Measurements from ENCODE around the gene ACSL6.

The ACSL6 gene

DNA sequence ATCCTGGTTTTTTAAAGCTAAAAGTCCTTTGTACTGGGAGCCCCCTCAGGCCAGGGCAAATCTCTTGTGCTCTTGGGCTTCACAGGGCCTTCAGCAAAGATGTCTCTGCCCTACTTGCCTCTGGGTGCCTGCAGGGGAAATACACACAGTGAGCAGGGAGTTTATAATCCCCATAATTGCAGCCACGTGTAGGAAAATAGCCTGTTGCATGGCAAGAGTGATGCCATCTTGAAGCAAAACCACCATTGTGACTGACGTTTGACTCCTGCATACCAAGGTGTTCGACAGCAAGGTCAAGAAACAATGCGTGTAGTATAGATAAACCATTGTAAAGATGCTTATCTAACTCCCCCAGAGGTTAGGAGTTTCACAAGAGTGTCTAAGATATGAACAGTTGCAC lies 37.6 kb upstream of the ACSL6 start:
- DNase-seq: no peak

GRCh38 chr5:132046880-132047299 lies 35.4 kb upstream of the ACSL6 start:
- DNase-seq: no peak

DNA sequence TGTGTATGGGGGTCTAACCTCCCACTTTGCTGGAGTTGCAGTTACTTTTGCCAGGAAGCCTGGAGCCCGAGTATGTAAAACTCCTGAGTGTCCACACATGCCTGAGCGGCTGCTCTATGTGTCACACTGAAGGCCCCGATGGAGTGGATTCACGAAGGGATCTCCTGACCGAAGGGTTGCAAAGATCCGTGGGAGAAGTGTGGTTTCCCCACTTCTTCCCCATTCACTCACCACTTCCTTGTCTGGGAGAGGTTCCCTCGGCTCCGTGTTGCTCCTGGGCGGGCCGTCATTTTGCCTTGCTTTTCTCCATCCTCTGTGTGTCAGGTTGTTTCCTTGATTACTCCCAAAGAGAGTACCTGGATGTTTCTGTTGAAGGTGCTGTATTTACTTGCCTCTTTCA lies 32.7 kb upstream of the ACSL6 start:
- DNase-seq: peak; percentile 85 to 93 (median 92)

GRCh38 chr5:132037353-132037752 lies 25.9 kb upstream of the ACSL6 start:
- no peak for DNase-seq

DNA sequence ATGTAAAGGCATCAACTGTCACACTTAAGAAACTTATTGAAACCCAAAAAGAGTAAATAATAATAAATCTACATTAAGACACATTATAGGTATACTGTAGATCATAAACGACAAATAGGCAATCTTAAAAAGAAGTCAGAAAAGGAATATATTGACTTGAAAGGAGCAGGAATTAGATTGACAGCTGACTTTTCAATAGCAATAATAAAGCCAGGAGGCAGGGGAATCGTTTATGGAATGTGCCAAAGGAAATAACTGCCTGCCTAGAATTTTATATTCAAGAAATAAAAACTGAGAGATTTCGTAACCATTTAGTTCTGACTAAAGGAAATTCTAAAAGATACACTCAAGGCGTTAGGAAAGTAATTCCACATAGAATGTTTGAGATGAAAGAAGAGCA lies 21.7 kb upstream of the ACSL6 start:
- DNase-seq: no peak

- no peak for DNase-seq
Observed at GRCh38 chr5:132032196-132032595, 20.7 kb upstream of the ACSL6 start.

DNA sequence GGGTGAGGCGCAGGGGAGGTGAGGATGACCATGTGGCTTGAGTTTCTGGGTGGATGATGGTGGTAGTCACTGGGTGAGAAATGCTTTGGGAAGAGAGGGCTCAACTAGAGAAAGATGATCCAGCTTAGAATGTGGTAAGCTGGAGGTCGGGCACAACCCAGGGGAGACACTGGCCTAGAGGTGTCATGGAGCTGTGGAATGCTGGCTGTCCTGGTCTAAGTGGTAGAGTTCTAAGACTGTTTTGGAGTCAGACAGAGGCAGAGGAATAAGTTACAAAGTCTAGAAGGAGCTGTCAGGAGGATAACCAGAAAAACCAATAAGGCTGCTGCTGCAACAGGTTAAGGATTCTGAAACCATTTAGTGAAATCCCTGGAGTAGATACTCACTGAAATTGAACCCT lies 19.2 kb upstream of the ACSL6 start:
- DNase-seq: no peak

DNA sequence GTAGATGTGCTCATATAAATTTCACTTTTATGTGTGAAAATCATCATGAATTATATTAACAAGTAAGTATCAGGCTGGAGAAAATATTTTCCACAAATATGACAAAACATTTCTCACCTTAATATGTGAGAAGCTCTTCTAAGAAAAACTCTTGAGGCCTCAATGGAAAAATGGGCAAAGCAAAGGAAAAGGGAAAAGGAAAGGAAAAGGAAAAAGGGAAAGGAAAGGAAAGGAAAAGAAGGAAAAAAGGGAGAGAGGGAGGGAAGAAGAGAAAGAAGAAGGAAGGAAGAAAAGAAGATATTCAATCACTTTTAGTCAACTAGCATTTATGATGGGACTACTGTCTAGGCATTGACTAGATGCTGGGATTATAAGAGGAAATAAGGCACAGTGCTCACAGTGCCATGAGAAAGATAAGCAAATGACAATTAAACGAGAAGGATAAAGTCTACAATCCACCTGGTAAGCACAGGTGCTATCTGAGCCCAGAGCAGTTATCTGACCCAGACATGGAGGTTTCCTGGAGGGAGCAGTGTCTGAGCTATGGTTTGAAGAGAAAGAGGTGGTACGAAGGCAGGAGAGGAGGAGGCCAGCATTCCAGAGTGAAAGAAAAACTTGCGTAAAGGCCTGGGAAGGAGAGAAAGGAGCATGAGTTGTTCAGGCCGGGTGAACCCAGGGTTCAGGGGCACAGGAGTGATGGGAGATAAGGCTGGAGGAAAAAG lies 18.3 kb upstream of the ACSL6 start:
- DNase-seq: no peak

DNA sequence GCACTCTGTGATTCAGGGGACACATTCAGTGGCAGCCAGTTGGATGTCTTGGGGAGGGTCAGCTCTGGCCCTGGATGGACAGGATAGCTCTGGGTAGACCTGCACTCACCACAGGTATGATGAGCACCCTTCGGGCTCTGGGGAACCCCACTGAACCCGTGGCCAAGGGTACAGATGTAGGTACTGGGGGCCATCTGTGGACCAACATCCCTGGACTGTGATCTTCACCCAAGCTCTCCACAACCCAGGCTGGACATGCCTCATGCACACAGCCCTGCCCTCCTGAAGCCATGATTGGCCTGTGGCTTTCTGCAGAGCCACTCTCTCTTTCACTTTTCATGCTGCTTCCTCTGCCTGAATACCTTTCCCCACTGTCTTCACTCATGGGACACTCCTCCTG lies 15.6 kb upstream of the ACSL6 start:
- DNase-seq: no peak

GRCh38 chr5:132026516-132027008 lies 15.1 kb upstream of the ACSL6 start:
- no peak for DNase-seq

GRCh38 chr5:132025403-132025971 lies 14.0 kb upstream of the ACSL6 start:
- no peak for DNase-seq

- DNase-seq: no peak
Observed at GRCh38 chr5:132024789-132025402, 13.4 kb upstream of the ACSL6 start.

GRCh38 chr5:132024117-132024435 lies 12.6 kb upstream of the ACSL6 start:
- no peak for DNase-seq

- no peak for DNase-seq
Observed at GRCh38 chr5:132023258-132024116, 12.0 kb upstream of the ACSL6 start.

DNA sequence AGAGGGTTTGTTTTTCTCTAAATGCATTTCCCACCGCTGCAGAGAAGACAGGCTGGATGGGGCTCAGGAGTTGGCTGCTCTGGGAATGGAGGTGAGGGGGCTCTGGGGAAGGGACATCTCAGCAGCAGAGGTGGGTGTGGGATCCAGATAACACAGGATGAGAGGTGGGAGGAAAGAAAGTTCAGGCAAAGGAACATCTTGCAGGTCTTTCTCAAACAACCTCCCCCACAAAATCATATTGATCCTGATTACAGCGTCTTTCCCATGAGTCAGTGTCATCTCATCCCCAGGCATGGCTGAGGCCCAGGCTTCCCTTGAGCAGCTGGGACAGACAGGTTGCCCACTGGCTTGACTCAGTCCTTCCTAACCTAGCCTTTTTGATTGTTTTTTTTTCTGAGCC lies 11.3 kb upstream of the ACSL6 start:
- DNase-seq: peak in 2 of 4 experiments; percentile 23 to 24

- DNase-seq: no peak
Observed at GRCh38 chr5:132021654-132022053, 10.2 kb upstream of the ACSL6 start.

DNA sequence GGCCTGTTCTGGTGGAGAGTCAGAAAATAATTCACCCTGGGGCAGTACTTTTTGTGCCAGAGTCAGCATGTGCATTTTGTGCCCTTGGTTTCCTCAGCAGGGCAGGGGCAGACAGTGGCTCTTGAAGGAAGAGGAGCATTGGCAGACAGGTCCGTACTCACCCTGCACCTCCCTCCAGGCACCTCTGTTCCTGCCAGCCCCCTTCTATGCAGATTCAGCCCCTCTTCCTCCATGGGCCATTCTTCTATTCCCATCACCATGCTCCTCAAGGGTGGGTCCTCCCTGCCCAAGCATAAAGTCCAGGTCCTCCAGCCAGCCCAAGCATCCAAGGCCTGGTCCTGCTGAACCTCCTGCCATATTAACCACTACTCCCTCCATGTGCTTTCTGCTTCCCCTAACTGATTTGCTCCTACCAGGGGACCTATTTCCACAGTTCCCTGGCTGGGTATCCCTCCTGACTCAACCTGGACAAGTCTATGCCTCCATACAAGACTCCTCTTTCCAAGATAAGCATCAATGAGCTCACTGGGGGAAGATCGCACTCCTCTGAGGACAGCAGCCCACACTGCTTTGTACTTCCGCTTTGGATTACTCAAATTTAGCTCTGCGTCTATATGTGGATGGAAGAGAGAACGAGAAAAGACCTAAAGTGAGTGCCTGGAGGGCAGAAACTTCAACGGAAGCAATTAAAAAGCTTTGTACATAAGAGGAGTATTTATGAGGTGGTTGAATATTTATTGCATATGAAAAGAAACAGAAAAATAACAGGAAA lies 9.3 kb upstream of the ACSL6 start:
- DNase-seq: no peak

DNA sequence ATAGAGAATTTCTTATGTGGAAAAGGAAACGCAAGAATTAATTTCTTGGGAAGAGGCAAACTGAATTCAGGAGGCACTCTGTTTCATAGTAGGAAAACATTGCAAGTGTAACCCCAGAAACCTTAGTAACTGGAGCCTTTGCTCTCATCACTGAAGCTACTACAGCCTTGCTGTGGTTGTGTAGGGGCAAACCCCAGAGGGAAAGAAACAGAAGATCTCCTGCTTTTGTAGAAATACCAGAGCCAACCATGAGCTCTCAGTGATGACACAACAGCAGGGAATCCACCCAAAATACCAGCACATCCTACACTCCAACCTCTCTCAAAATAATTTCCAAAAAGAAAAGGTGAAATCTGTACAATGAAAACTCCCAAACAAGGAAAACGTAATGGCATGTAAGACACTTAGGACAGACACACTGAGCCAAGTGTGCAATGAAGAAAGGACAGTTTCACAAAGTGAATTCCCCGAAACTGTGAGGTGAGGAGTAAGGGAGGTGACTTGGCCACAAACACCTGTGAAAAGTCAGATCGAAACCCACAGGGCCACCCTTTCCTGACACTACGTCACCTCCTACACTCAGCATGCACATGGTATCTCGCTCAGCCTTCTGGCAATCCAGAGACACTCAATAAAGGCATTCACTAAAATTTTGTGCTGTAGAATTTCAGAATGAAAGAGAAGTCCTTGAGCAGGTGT lies 8.5 kb upstream of the ACSL6 start:
- DNase-seq: no peak

DNA sequence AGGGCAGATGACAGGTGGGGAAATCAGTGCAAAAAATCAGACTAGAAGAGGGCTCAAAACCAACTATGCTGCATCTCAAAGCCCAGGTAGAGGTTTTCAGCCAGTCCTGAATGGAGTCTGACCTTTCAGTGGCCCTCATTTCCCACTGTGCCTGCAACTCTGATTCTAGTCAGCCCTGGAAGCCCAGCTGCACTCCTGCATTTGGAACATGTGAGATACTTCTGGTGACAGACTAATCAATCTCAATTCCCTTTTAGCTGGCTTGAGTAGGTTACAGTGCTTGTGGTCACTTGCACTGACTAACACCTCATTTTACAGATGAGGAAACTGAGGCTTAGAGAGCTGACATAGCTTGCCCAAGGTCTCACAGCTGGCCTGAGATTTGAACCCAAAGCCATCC lies 7.9 kb upstream of the ACSL6 start:
- DNase-seq: no peak

DNA sequence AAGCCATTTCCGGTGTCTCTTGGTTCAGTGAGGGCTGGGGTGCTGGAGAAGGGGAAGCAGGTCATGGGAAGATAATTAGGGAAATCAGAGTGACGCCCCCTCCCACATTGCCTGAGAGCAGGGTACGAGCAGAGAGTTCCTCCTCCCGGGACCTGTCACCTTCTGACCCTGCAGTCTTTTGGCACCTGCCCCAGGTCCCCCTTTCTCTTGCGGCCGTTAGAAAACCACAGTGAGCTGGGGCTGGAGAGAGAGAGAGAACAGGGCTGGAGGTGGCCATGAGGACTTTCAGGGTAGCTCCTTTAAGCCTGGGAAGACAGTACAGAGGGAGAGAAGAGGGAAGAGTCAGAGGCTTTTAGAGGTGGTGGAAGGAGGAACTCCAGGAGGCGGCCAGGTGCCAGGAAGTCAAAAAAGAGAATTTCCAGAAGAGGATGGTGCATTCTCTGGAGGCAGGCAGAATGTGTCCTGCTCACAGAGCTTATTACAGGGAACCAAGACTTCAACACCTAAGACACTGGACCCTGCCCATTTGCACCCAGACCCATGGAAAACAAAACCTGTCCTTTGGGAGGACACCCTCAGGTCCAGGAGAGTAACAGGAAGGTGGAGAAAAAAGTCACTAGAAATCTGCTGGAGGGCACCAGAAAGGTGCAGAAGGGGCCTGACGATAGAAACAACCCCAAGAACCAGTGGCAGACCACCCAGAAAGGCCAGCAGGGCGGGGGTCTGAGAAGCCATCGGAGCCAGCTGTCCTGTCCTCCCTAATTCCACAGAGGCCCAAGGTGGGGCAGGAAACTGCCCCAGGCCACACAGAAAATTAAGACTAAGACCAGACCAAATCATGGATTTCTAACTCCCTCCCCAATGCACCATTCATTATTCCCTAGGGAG lies 6.5 kb upstream of the ACSL6 start:
- peak in 2 of 4 experiments; percentile 20 to 28 for DNase-seq

DNA sequence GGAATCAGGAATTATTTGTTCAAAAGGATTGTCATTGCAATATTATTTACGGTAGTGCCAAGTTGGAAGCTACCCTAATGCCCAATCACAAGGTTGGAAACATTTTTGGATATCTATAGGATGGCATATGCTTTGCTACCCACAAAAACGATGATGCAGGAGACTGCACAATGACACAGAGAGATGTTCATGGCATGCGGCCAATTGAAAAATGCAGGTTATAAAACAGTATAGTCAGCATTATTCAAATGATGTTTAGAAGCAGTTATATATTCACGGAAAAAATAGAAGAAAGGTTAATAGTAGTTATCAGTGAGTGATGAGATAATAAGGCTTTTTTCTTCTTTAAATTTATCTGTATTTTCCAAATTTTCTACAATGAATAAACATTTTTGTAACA lies 5.9 kb upstream of the ACSL6 start:
- no peak for DNase-seq
